RCC 7860 (cell line): ENCODE data around the gene TNNT3.

Experiments used
- DNase-seq: peaks from one replicate; pipeline ENCODE4 v3.0.0-alpha.2; 2015; ENCODE audit warnings: low spot score
- FAIRE-seq: peaks from 2 replicates; lab custom pipeline; 2012; peaks lifted over from hg19 to GRCh38; lab: Jason Lieb, UNC

TNNT3 gene

GRCh38 chr11:1893581-1894359 is 25.7 kb upstream of the TNNT3 start:
- DNase-seq (no peak), FAIRE-seq (no peak)

- no peak for FAIRE-seq
Observed at GRCh38 chr11:1894759-1895158, 24.7 kb upstream of the TNNT3 start.

DNA sequence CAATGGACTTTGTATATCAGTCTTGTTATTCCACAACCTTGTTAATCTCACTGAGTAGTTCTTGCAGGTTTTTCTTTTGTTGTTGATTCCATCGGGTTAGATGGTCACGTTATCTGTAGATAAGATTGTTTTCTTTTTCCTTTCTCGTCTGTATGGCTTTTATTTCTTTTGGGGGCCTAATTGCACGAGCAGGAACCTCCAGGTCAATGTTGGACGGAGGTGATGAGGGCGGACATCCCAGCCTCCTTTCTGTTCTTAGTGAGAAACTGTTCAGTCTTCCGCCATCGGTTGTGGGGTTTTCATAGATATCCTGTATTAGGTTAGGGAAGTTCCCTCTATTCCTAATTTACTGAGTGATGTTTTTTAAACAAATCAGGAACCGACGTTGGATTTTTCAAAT is 23.0 kb upstream of the TNNT3 start:
- DNase-seq: no peak
- no peak for FAIRE-seq

More at GRCh38 chr11:1894759-1895158, 24.7 kb upstream of the TNNT3 start:
- DNase-seq: no peak

GRCh38 chr11:1896923-1897322 is 22.6 kb upstream of the TNNT3 start:
- no peak for DNase-seq
- FAIRE-seq: no peak

- no peak for DNase-seq
- FAIRE-seq: no peak
Observed at GRCh38 chr11:1899090-1899489, 20.4 kb upstream of the TNNT3 start.

DNA sequence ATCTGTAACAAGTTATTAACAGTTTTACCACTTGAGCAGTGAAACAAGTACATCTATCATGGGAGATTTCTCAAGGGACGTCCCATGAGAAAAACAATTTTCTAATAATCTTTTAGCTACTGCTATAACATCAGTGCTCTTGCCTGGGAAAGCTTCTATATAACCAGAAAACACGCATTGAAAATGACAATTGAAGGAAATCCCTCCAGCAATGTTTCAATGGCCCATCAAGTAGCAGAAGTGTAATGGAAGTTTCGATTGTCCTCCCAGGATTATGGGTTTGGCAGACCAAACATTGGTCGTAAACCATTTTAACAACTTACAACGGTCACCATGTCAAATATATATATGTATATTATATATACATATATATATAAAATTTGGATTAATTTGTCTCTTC is 19.8 kb upstream of the TNNT3 start:
- FAIRE-seq (no peak), DNase-seq (no peak)

DNA sequence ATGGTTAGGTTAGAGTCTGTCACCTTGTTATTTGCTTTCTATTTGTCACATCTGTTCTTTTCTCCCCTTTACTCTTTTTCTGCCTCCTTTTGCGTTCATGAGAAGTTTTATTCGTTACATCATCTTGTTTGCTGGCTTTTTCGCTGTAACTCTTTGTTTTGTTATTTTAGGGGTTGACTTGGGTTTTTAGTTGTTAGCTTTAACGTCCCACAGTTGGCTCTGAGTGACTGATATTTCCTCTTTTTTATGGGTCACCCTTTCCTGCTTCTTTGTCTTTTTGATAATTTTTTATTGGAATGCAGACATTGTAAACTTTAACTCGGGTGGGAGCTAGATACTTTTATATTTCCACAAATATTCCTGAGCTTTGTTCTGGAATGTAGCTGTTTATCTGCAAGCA is 13.3 kb upstream of the TNNT3 start:
- no peak for FAIRE-seq
- no peak for DNase-seq

- DNase-seq (no peak), FAIRE-seq (no peak)
Observed at GRCh38 chr11:1906611-1907423, 12.7 kb upstream of the TNNT3 start.

- DNase-seq (no peak), FAIRE-seq (no peak)
Observed at GRCh38 chr11:1908618-1909017, 10.9 kb upstream of the TNNT3 start.

- DNase-seq (no peak), FAIRE-seq (no peak)
Observed at GRCh38 chr11:1909524-1909923, 10.0 kb upstream of the TNNT3 start.

- no peak for FAIRE-seq
- DNase-seq: no peak
Observed at GRCh38 chr11:1912289-1912878, 7.1 kb upstream of the TNNT3 start.

GRCh38 chr11:1913271-1914060 is 6.0 kb upstream of the TNNT3 start:
- no peak for DNase-seq
- no peak for FAIRE-seq

- DNase-seq: no peak
- no peak for FAIRE-seq
Observed at GRCh38 chr11:1915795-1916131, 3.7 kb upstream of the TNNT3 start.

DNA sequence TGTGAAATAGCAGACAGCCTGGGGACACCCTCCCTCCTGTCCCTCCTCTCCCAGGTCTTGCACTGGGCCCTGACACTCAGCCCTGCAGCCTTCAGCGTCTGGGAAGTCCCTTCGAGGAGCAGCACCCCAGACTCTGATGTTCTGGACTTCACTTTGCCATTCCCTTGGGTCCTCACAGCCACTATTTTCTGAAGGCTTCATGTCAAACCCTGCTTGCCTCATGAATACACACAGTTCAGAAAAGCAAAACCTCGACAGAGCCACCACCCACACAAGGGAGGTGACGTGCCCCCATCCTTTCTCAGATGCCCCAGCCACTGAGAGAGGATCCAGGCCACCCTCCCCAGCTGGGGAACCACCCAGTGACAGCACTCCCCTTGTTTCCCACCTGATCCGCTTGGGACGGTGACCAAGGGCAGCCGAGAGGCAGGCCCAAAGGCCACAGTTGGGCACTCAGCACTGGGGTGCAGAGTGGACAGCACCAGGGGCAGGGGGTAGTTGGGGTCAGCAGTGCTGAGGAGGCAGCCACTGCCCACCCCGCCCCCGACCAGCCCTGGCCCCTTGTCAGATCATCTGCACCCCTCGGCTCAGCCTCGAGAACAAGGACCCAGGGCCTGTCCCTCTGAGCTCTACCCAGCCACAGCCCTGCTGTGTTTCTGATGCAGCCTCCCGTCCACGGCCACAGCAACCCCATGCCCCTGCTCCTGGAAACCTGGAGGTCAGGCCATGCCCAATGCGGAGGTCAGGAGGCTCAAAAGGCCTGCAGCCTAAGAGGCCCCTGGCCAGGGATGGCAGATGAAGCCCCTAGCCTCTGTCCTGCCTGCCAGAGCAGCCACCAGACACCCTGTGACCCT is 3.1 kb upstream of the TNNT3 start:
- FAIRE-seq (no peak), DNase-seq (no peak)

GRCh38 chr11:1916986-1917522 is 2.4 kb upstream of the TNNT3 start:
- no peak for DNase-seq
- FAIRE-seq: no peak

DNA sequence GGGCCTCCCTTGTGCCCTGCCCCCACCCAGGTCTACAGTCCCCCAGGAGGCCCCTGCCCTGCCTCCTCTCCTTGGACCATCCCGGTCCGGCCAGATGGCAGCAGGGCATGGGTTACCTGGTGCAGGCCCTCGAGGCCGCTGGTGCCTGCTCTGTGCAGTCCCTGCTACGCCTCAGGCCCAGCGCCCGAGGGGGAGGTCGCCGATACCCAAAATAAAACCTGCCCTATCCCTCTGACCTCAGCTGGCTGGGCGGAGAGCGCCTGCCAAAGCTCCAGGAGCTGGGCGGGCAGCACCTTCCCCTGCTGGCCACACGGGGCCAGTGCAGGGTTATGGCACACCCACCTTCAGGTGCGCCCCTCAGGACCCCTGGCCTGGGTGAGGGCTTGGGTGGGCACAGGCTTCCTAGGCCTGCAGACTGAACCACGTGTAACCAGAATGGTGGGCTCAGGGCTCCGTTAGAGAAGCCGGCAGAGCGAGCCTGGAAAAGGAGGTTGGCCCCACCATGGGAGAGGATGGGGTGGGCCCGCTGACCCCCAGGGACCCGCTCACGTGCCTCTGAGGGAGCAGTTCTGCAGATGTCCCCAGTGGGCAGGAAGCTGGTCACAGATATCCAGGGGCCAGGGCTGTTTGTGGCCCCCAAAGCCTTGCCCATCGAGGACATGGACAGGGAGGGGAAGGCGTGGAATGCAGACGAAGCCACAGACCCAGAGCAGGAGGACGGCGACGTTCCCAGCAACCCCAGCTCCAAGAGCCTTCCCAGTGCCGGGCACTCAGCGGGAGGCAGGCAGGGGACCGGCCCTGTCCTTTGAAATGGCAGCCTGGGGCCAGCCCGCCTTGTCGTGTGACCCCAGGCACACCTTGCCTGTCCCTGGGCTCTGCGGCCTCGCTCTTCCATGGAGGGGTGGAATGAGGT is 1.7 kb upstream of the TNNT3 start:
- DNase-seq (no peak), FAIRE-seq (no peak)

- no peak for FAIRE-seq
- DNase-seq: peak; percentile 8
Observed at GRCh38 chr11:1918436-1919315, 827 bp upstream of the TNNT3 start.
